H9 (cell line): ENCODE measurements around the gene ALG9. TPM values are rescaled to one million over a fixed set of nuclear protein-coding genes. Genes with fewer than 3 reads are reported as not detected.

Source experiments
- DNase-seq: peaks from one replicate; pipeline ENCODE4 v3.0.0-alpha.2; 2017
- H2AFZ ChIP-seq: one replicate; pipeline ENCODE4 v1.6.1; 2013; ENCODE audit warnings: mild to moderate bottlenecking, low read length, control low read depth, moderate library complexity
- H2AK5ac ChIP-seq: 2 replicates; pipeline ENCODE4 v1.6.1; 2013; ENCODE audit warnings: low read length, control low read depth, mixed read lengths; ENCODE audit not compliant: insufficient read length
- H2BK120ac ChIP-seq: one replicate; pipeline ENCODE4 v1.6.1; 2013; ENCODE audit warnings: low read depth, mild to moderate bottlenecking, low read length, control low read depth, inconsistent platforms; ENCODE audit not compliant: poor library complexity, severe bottlenecking
- H2BK12ac ChIP-seq: 2 replicates; pipeline ENCODE4 v1.6.1; 2013; ENCODE audit warnings: low read length, control low read depth, mixed read lengths, low read depth; ENCODE audit not compliant: insufficient read length
- H2BK15ac ChIP-seq: 2 replicates; pipeline ENCODE4 v1.6.1; 2013; ENCODE audit warnings: low read depth, low read length, control low read depth
- H2BK20ac ChIP-seq: one replicate; pipeline ENCODE4 v1.6.1; 2013; ENCODE audit warnings: low read depth, mild to moderate bottlenecking, low read length, control low read depth, inconsistent platforms; ENCODE audit not compliant: poor library complexity, severe bottlenecking
- H2BK5ac ChIP-seq: 2 replicates; pipeline ENCODE4 v1.6.1; 2013; ENCODE audit warnings: low read length, control low read depth, mixed read lengths; ENCODE audit not compliant: insufficient read length
- H3K14ac ChIP-seq: 2 replicates; pipeline ENCODE4 v1.6.1; 2013; ENCODE audit warnings: low read length, control low read depth; ENCODE audit not compliant: insufficient read depth
- H3K18ac ChIP-seq: 2 replicates; pipeline ENCODE4 v1.6.1; 2013; ENCODE audit warnings: low read depth, mild to moderate bottlenecking, mixed read lengths, low read length, control low read depth; ENCODE audit not compliant: insufficient read length
- H3K23ac ChIP-seq: 2 replicates; pipeline ENCODE4 v1.6.1; 2013; ENCODE audit warnings: low read length, control low read depth, mixed read lengths, low read depth; ENCODE audit not compliant: insufficient read length
- H3K23me2 ChIP-seq: 2 replicates; pipeline ENCODE4 v1.6.1; 2013; ENCODE audit warnings: low read depth, mild to moderate bottlenecking, mixed read lengths, low read length, control low read depth; ENCODE audit not compliant: insufficient read length, poor library complexity, severe bottlenecking
- H3K27ac ChIP-seq: 2 replicates; pipeline ENCODE4 v1.5.1; 2013; ENCODE audit warnings: low read length, control low read depth, mixed read lengths, low read depth; ENCODE audit not compliant: insufficient read length
- H3K27me3 ChIP-seq: 2 replicates; pipeline ENCODE4 v1.6.1; 2013; ENCODE audit warnings: low read length, control low read depth, inconsistent platforms; ENCODE audit not compliant: insufficient read depth
- H3K4ac ChIP-seq: 2 replicates; pipeline ENCODE4 v1.6.1; 2013; ENCODE audit warnings: low read depth, mild to moderate bottlenecking, control low read depth, inconsistent platforms, low read length, moderate library complexity
- H3K4me1 ChIP-seq: 2 replicates; pipeline ENCODE4 v1.6.1; 2013; ENCODE audit warnings: low read length, control low read depth, inconsistent platforms; ENCODE audit not compliant: insufficient read depth
- H3K4me2 ChIP-seq: 2 replicates; pipeline ENCODE4 v1.6.1; 2013; ENCODE audit warnings: low read length, control low read depth, mixed read lengths; ENCODE audit not compliant: insufficient read length, insufficient read depth
- H3K56ac ChIP-seq: 2 replicates; pipeline ENCODE4 v1.6.1; 2013; ENCODE audit warnings: low read depth, mild to moderate bottlenecking, mixed read lengths, low read length, control low read depth; ENCODE audit not compliant: insufficient read length
- H3K79me1 ChIP-seq: 2 replicates; pipeline ENCODE4 v1.6.1; 2013; ENCODE audit warnings: low read depth, mild to moderate bottlenecking, moderate library complexity, low read length, control low read depth, inconsistent platforms; ENCODE audit not compliant: insufficient read depth, poor library complexity, severe bottlenecking
- H3K79me2 ChIP-seq: 2 replicates; pipeline ENCODE4 v1.6.1; 2013; ENCODE audit warnings: low read length, control low read depth, inconsistent platforms; ENCODE audit not compliant: insufficient read depth
- H3K9ac ChIP-seq: 2 replicates; pipeline ENCODE4 v1.6.1; 2013; ENCODE audit warnings: low read length, control low read depth, mixed read lengths; ENCODE audit not compliant: insufficient read length; ENCODE audit errors: extremely low read depth
- H3K9me3 ChIP-seq: one replicate; pipeline ENCODE4 v1.6.1; 2013; ENCODE audit warnings: low read depth, low read length, inconsistent platforms; ENCODE audit not compliant: control insufficient read depth
- H3T11ph ChIP-seq: one replicate; pipeline ENCODE4 v1.6.1; 2013; ENCODE audit warnings: mild to moderate bottlenecking, low read length, control low read depth, inconsistent platforms
- H4K20me1 ChIP-seq: one replicate; pipeline ENCODE4 v1.6.1; 2013; ENCODE audit not compliant: control insufficient read depth, insufficient read length, insufficient read depth
- H4K5ac ChIP-seq: 2 replicates; pipeline ENCODE4 v1.6.1; 2013; ENCODE audit warnings: low read depth, mild to moderate bottlenecking, mixed read lengths, low read length, control low read depth; ENCODE audit not compliant: insufficient read length
- H4K8ac ChIP-seq: replicated peaks from 2 replicates; pipeline ENCODE4 v1.6.1; 2013; ENCODE audit warnings: low read length, control low read depth, mixed read lengths, low read depth; ENCODE audit not compliant: insufficient read length
- H4K91ac ChIP-seq: 2 replicates; pipeline ENCODE4 v1.6.1; 2013; ENCODE audit warnings: low read depth, mild to moderate bottlenecking, moderate library complexity, mixed read lengths, low read length, control low read depth; ENCODE audit not compliant: insufficient read length
- H3K27ac Mint-ChIP-seq, 3 experiments: 2 replicates in 2 of 3; 3 replicates in 1 of 3; pipeline ENCODE4 v1.8.0; 2020 to 2021; ENCODE audit warnings: mixed read lengths in 3 of 3, mild to moderate bottlenecking in 1 of 3, moderate library complexity in 1 of 3
- H3K27me3 Mint-ChIP-seq: 2 replicates; pipeline ENCODE4 v1.8.0; 2021; ENCODE audit warnings: low read depth, mild to moderate bottlenecking, moderate library complexity, mixed read lengths
- H3K36me3 Mint-ChIP-seq, 3 experiments: 2 replicates in 2 of 3; 3 replicates in 1 of 3; pipeline ENCODE4 v1.8.0; 2020 to 2021; ENCODE audit warnings: low read depth in 3 of 3, mixed read lengths in 3 of 3; ENCODE audit not compliant: insufficient read depth in 1 of 3
- H3K4me1 Mint-ChIP-seq, 2 experiments: 2 replicates each; pipeline ENCODE4 v1.8.0; 2020; ENCODE audit warnings: mixed read lengths in 2 of 2
- H3K4me3 Mint-ChIP-seq, 2 experiments: 2 replicates in 1 of 2; 3 replicates in 1 of 2; pipeline ENCODE4 v1.8.0; 2020 to 2021; ENCODE audit warnings: mild to moderate bottlenecking in 2 of 2, mixed read lengths in 2 of 2, moderate library complexity in 1 of 2
- H3K9me3 Mint-ChIP-seq, 2 experiments: 2 replicates in 1 of 2; 3 replicates in 1 of 2; pipeline ENCODE4 v1.8.0; 2020; ENCODE audit warnings: mild to moderate bottlenecking in 2 of 2, mixed read lengths in 2 of 2, moderate library complexity in 1 of 2
- CTCF ChIP-seq: fragments of 200-600 bp; sonication (generic); conservative IDR thresholded peaks from 3 replicates; pipeline ENCODE4 v1.8.0; 2021; ENCODE audit warnings: antibody characterized with exemption, mild to moderate bottlenecking
- WGBS: extraction: QIAGEN DNeasy Blood & Tissue Kit; methylation state at CpG from one replicate; pipeline ENCODE4 v1.1.7; 2013; ENCODE audit warnings: missing lambda C conversion rate, low lambda C conversion rate, mixed read lengths; ENCODE audit not compliant: insufficient read length; ENCODE audit errors: extremely low coverage; 5-methylcytosine and 5-hydroxymethylcytosine counted together
- total RNA-seq: library from RNA; stranded (reverse); gene quantifications from 2 replicates; pipeline ENCODE4 v1.2.1, GENCODE V29; 2021

The ALG9 gene
- total RNA-seq, 1 experiment from 2014 or later: 26.0 TPM

GRCh38 chr11:111870113-111870512 lies 1.3 kb downstream of the ALG9 start:
- no peak overlapping the region for H2BK20ac ChIP-seq
- no peaks in the 10 kb centered on the region for H3K79me2 ChIP-seq
- no peak overlapping the region for H2AFZ ChIP-seq
- H3K27me3 ChIP-seq: no peaks in the 10 kb centered on the region
- Mint-ChIP-seq H3K4me3 (peak overlapping the region; percentile 14 to 31; a peak in 1 of 5 replicates), H3K4me1 (peaks cover 13% of the 10 kb centered on the region in 2 experiments), H3K9me3 (no peaks in the 10 kb centered on the region), H3K27me3 (no peaks in the 10 kb centered on the region), H3K27ac (no peak overlapping the region), H3K36me3 (peaks cover 0 to 32% (median 30%) of the 10 kb centered on the region in 3 experiments; a peak in 5 of 7 replicates)
- no peak overlapping the region for H4K8ac ChIP-seq
- peak overlapping the region; percentile 93 for H3K4me2 ChIP-seq
- H4K5ac ChIP-seq: no peak overlapping the region
- H2AK5ac ChIP-seq: no peak overlapping the region
- H2BK120ac ChIP-seq: no peak overlapping the region
- no peak overlapping the region for H4K91ac ChIP-seq
- H3K18ac ChIP-seq: no peak overlapping the region
- no peaks in the 10 kb centered on the region for H4K20me1 ChIP-seq
- H3K27ac ChIP-seq: no peak overlapping the region
- no peaks in the 10 kb centered on the region for H3K4me1 ChIP-seq
- H3K23ac ChIP-seq: no peak overlapping the region
- H3K9me3 ChIP-seq: no peaks in the 10 kb centered on the region
- H3K79me1 ChIP-seq: no peaks in the 10 kb centered on the region
- no peak overlapping the region for H3K14ac ChIP-seq
- H2BK15ac ChIP-seq: no peak overlapping the region
- H3K23me2 ChIP-seq: peaks cover 3% of the 10 kb centered on the region
- H3T11ph ChIP-seq: no peak overlapping the region
- H3K4ac ChIP-seq: no peak overlapping the region
- no peak overlapping the region for H2BK5ac ChIP-seq
- TF ChIP-seq CTCF: no peak
- no CpG with 5 or more reads among the region's 1 CpG for WGBS
- H3K9ac ChIP-seq: no peak overlapping the region
- H3K56ac ChIP-seq: no peak overlapping the region
- no peak for DNase-seq
- no peak overlapping the region for H2BK12ac ChIP-seq
